ENCODE results near the gene MYO9B.

The MYO9B gene

GRCh38 chr19:17243830-17244617, 168.4 kb downstream of the MYO9B start:
- no peak for TF ChIP-seq CTCF (conservative IDR thresholded peaks at IDR 0.05; ENCODE audit: low read depth, low read length)
- H3K4me3 ChIP-seq (ENCODE audit: low read length) = peak overlapping the region; percentile 65
- no peak for DNase-seq (ENCODE audit: low read depth)

GRCh38 chr19:17244618-17245534, 169.3 kb downstream of the MYO9B start:
- peak overlapping the region; percentile 65 for H3K4me3 ChIP-seq (ENCODE audit: low read length)
- DNase-seq (ENCODE audit: low read depth) = no peak
- no peak for TF ChIP-seq CTCF (conservative IDR thresholded peaks at IDR 0.05; ENCODE audit: low read depth, low read length)

GRCh38 chr19:17245535-17245984, 170.0 kb downstream of the MYO9B start, which contains the start of gene NR2F6:
Gene NR2F6, minus strand, starts transcription at chr19:17245919. Its CDS starts 699 bp downstream, at chr19:17245220.
- peak within 1 kb of the TSS; percentile 65 for H3K4me3 ChIP-seq (ENCODE audit: low read length)
- no peak for TF ChIP-seq CTCF (conservative IDR thresholded peaks at IDR 0.05; ENCODE audit: low read depth, low read length)
- no peak for DNase-seq (ENCODE audit: low read depth)

- DNase-seq (ENCODE audit: low read depth) = no peak
- H3K4me3 ChIP-seq (ENCODE audit: low read length) = peak overlapping the region; percentile 52
- no peak for TF ChIP-seq CTCF (conservative IDR thresholded peaks at IDR 0.05; ENCODE audit: low read depth, low read length)
Observed at GRCh38 chr19:17246681-17247425, 171.3 kb downstream of the MYO9B start.

GRCh38 chr19:17248011-17248776, 172.6 kb downstream of the MYO9B start:
- H3K4me3 ChIP-seq (ENCODE audit: low read length) = no peak overlapping the region
- DNase-seq (ENCODE audit: low read depth) = no peak
- no peak for TF ChIP-seq CTCF (conservative IDR thresholded peaks at IDR 0.05; ENCODE audit: low read depth, low read length)

GRCh38 chr19:17249887-17250548, 174.4 kb downstream of the MYO9B start:
- no peak for DNase-seq (ENCODE audit: low read depth)
- TF ChIP-seq CTCF (conservative IDR thresholded peaks at IDR 0.05; ENCODE audit: low read depth, low read length) = no peak
- H3K4me3 ChIP-seq (ENCODE audit: low read length) = no peak overlapping the region

Data from retinal pigment epithelial cell (primary cell).